Endodermal cell (in vitro differentiated cells): ENCODE results near the gene PLA2G15. TPM values are rescaled to one million over a fixed set of nuclear protein-coding genes. Genes with fewer than 3 reads are reported as not detected.

ENCODE experiments used
- DNase-seq: peaks from one replicate; pipeline ENCODE4 v3.0.0-alpha.2; 2017
- H3K27ac ChIP-seq: 2 replicates; pipeline ENCODE4 v1.5.1; 2013; ENCODE audit warnings: mild to moderate bottlenecking, low read depth, low read length, moderate library complexity
- H3K27me3 ChIP-seq: 2 replicates; pipeline ENCODE4 v1.6.1; 2013; ENCODE audit warnings: mild to moderate bottlenecking, low read length, moderate library complexity; ENCODE audit not compliant: insufficient read depth, control insufficient read depth, poor library complexity, severe bottlenecking
- H3K36me3 ChIP-seq: 2 replicates; pipeline ENCODE4 v1.7.0; 2013; ENCODE audit warnings: mild to moderate bottlenecking, low read length, moderate library complexity; ENCODE audit not compliant: control insufficient read depth, insufficient read depth
- H3K4me1 ChIP-seq: one replicate; pipeline ENCODE4 v1.7.0; 2013; ENCODE audit warnings: low read length; ENCODE audit not compliant: control insufficient read depth, insufficient read depth
- H3K4me3 ChIP-seq: 2 replicates; pipeline ENCODE4 v1.5.1; 2013; ENCODE audit warnings: mild to moderate bottlenecking, low read length, moderate library complexity
- H3K9ac ChIP-seq: 2 replicates; pipeline ENCODE4 v1.6.1; 2013; ENCODE audit warnings: mild to moderate bottlenecking, low read length, moderate library complexity; ENCODE audit not compliant: poor library complexity, severe bottlenecking; ENCODE audit errors: extremely low read depth
- H3K9me3 ChIP-seq: 2 replicates; pipeline ENCODE4 v1.6.1; 2013; ENCODE audit warnings: mild to moderate bottlenecking, low read length, moderate library complexity; ENCODE audit not compliant: control insufficient read depth
- H3K27ac Mint-ChIP-seq: 2 replicates; pipeline ENCODE4 v1.8.0; 2020; ENCODE audit warnings: mixed read lengths
- H3K27me3 Mint-ChIP-seq: 2 replicates; pipeline ENCODE4 v1.8.0; 2021; ENCODE audit warnings: mild to moderate bottlenecking, mixed read lengths; ENCODE audit not compliant: insufficient read depth
- H3K36me3 Mint-ChIP-seq: 2 replicates; pipeline ENCODE4 v1.8.0; 2020; ENCODE audit warnings: low read depth, mixed read lengths
- H3K4me1 Mint-ChIP-seq: 2 replicates; pipeline ENCODE4 v1.8.0; 2020; ENCODE audit warnings: mixed read lengths
- H3K4me3 Mint-ChIP-seq: 2 replicates; pipeline ENCODE4 v1.8.0; 2020; ENCODE audit warnings: mild to moderate bottlenecking, moderate library complexity, mixed read lengths
- H3K9me3 Mint-ChIP-seq: 2 replicates; pipeline ENCODE4 v1.8.0; 2020; ENCODE audit warnings: mild to moderate bottlenecking, mixed read lengths
- CTCF ChIP-seq: fragments of 200-600 bp; sonication (generic); conservative IDR thresholded peaks from 2 replicates; pipeline ENCODE4 v1.5.0; 2021; ENCODE audit warnings: antibody characterized with exemption, mild to moderate bottlenecking
- WGBS, 2 experiments: methylation state at CpG; one replicate each; pipeline versions ENCODE4 v1.1.5 to v1.1.7; 2013; ENCODE audit warnings: missing lambda C conversion rate in 2 of 2, mixed read lengths in 1 of 2; ENCODE audit not compliant: insufficient coverage in 1 of 2, insufficient read length in 1 of 2; 5-methylcytosine and 5-hydroxymethylcytosine counted together
- total RNA-seq, 2 donors: library from RNA; stranded (reverse); fragmentation: NEBNext Ultra II Directional in 1 of 2; extraction: Animal tissue kit (Norgen Biotek cat#: 25700) in 1 of 2; gene quantifications; 2 replicates in 1 of 2; 3 replicates in 1 of 2; pipeline ENCODE4 v1.2.1, GENCODE V29; 2021

PLA2G15 gene
- total RNA-seq, 2 donors from 2014 or later: 8.7 to 10.0 TPM

- no peaks in the 10 kb centered on the region for H3K4me1 ChIP-seq
- no peak overlapping the region for H3K27ac ChIP-seq
- H3K9me3 ChIP-seq: no peaks in the 10 kb centered on the region
- peaks cover 18% of the 10 kb centered on the region for H3K4me1 Mint-ChIP-seq
- peaks cover 71% of the 10 kb centered on the region for H3K36me3 ChIP-seq
- no peak overlapping the region for H3K4me3 Mint-ChIP-seq
- peaks cover 38% of the 10 kb centered on the region for H3K36me3 Mint-ChIP-seq
- no peak for TF ChIP-seq CTCF
- 95% methylated on average over 4 of the region's 4 CpGs; no CpG with 5 or more reads in 1 of the 2 experiments for WGBS, 2 experiments
- no peaks in the 10 kb centered on the region for H3K27me3 Mint-ChIP-seq
- no peak overlapping the region for H3K27ac Mint-ChIP-seq
- no peak overlapping the region for H3K4me3 ChIP-seq
- no peak for DNase-seq
- no peak overlapping the region for H3K9ac ChIP-seq
- H3K9me3 Mint-ChIP-seq: peaks cover 1% of the 10 kb centered on the region
- H3K27me3 ChIP-seq: no peaks in the 10 kb centered on the region
Measured at GRCh38 chr16:68282064-68282452, 36.9 kb downstream of the PLA2G15 start.

GRCh38 chr16:68283346-68283745, 38.2 kb downstream of the PLA2G15 start:
- H3K36me3 Mint-ChIP-seq: peaks cover 47% of the 10 kb centered on the region
- TF ChIP-seq CTCF: no peak
- Histone ChIP-seq H3K4me3 (no peak overlapping the region), H3K27me3 (no peaks in the 10 kb centered on the region), H3K9me3 (no peaks in the 10 kb centered on the region), H3K36me3 (peaks cover 84% of the 10 kb centered on the region), H3K27ac (no peak overlapping the region), H3K9ac (no peak overlapping the region), H3K4me1 (no peaks in the 10 kb centered on the region)
- H3K4me3 Mint-ChIP-seq: no peak overlapping the region
- H3K9me3 Mint-ChIP-seq: peaks cover 1% of the 10 kb centered on the region
- H3K4me1 Mint-ChIP-seq: peaks cover 18% of the 10 kb centered on the region
- peak overlapping the region; percentile 33 for H3K27ac Mint-ChIP-seq
- no peak for DNase-seq
- H3K27me3 Mint-ChIP-seq: no peaks in the 10 kb centered on the region
- WGBS, 2 experiments: 89 to 94% methylated on average over 3 to 5 of the region's 5 CpGs

- no peak for TF ChIP-seq CTCF
- DNase-seq: no peak
- no peaks in the 10 kb centered on the region for H3K9me3 ChIP-seq
- no peak overlapping the region for H3K4me3 ChIP-seq
- no peaks in the 10 kb centered on the region for H3K27me3 ChIP-seq
- H3K4me1 Mint-ChIP-seq: peaks cover 18% of the 10 kb centered on the region
- H3K9me3 Mint-ChIP-seq: no peaks in the 10 kb centered on the region
- H3K4me3 Mint-ChIP-seq: no peak overlapping the region
- WGBS, 2 experiments: 96% methylated on average over 9 of the region's 9 CpGs
- peak overlapping the region; percentile 33 for H3K27ac Mint-ChIP-seq
- H3K4me1 ChIP-seq: no peaks in the 10 kb centered on the region
- H3K36me3 ChIP-seq: peaks cover 86% of the 10 kb centered on the region
- no peak overlapping the region for H3K9ac ChIP-seq
- H3K27ac ChIP-seq: no peak overlapping the region
- peaks cover 47% of the 10 kb centered on the region for H3K36me3 Mint-ChIP-seq
- H3K27me3 Mint-ChIP-seq: no peaks in the 10 kb centered on the region
Measured at GRCh38 chr16:68283801-68284598, 38.8 kb downstream of the PLA2G15 start.
